GM23248 (cell line): ENCODE data around the gene SLC36A2. TPM values are rescaled to one million over a fixed set of nuclear protein-coding genes. Genes with fewer than 3 reads are reported as not detected.

Experiments
- DNase-seq: peaks from one replicate; pipeline ENCODE4 v3.0.0-alpha.2; 2015
- H2AFZ ChIP-seq: fragments of 200-600 bp; sonication (generic); 2 replicates; pipeline ENCODE4 v1.6.1; 2016; ENCODE audit warnings: antibody characterized with exemption
- H3F3A ChIP-seq: fragments of 200-600 bp; sonication (generic); 2 replicates; pipeline ENCODE4 v1.6.1; 2016; ENCODE audit warnings: mild to moderate bottlenecking, antibody characterized with exemption, mixed run types; ENCODE audit not compliant: insufficient read depth
- H3K27ac ChIP-seq: fragments of 200-600 bp; sonication (generic); 2 replicates; pipeline ENCODE4 v1.5.1; 2016; ENCODE audit warnings: mild to moderate bottlenecking
- H3K27me3 ChIP-seq: fragments of 200-600 bp; sonication (generic); replicated peaks from 2 replicates; pipeline ENCODE4 v1.6.1; 2016; ENCODE audit warnings: mild to moderate bottlenecking; ENCODE audit not compliant: insufficient read depth
- H3K36me3 ChIP-seq: fragments of 200-600 bp; sonication (generic); 2 replicates; pipeline ENCODE4 v1.6.1; 2016; ENCODE audit warnings: low read depth, mild to moderate bottlenecking
- H3K4me1 ChIP-seq: fragments of 200-600 bp; sonication (generic); 2 replicates; pipeline ENCODE4 v1.6.1; 2016; ENCODE audit warnings: mild to moderate bottlenecking; ENCODE audit not compliant: insufficient read depth
- H3K4me2 ChIP-seq: fragments of 200-600 bp; sonication (generic); one replicate; pipeline ENCODE4 v1.6.1; 2016; ENCODE audit warnings: mild to moderate bottlenecking; ENCODE audit not compliant: unreplicated experiment
- H3K4me3 ChIP-seq: fragments of 200-600 bp; sonication (generic); 2 replicates; pipeline ENCODE4 v1.5.1; 2016; ENCODE audit warnings: mild to moderate bottlenecking
- H3K79me2 ChIP-seq: fragments of 200-600 bp; sonication (generic); 2 replicates; pipeline ENCODE4 v1.6.1; 2016; ENCODE audit warnings: mild to moderate bottlenecking; ENCODE audit not compliant: insufficient read depth
- H3K9ac ChIP-seq: fragments of 200-600 bp; sonication (generic); 2 replicates; pipeline ENCODE4 v1.6.1; 2016; ENCODE audit warnings: mild to moderate bottlenecking
- H3K9me2 ChIP-seq: fragments of 200-600 bp; sonication (generic); 2 replicates; pipeline ENCODE4 v1.6.1; 2016; ENCODE audit warnings: mixed run types, mild to moderate bottlenecking, moderate library complexity; ENCODE audit not compliant: insufficient read depth
- H3K9me3 ChIP-seq: fragments of 200-600 bp; sonication (generic); one replicate; pipeline ENCODE4 v1.6.1; 2017; ENCODE audit warnings: low read depth
- H4K20me1 ChIP-seq: fragments of 200-600 bp; sonication (generic); 2 replicates; pipeline ENCODE4 v1.6.0; 2016; ENCODE audit not compliant: insufficient read depth
- EZH2 ChIP-seq: fragments of 200-600 bp; sonication (generic); IDR thresholded peaks from 2 replicates; pipeline ENCODE4 v1.6.1; 2018; ENCODE audit warnings: antibody characterized with exemption, mild to moderate bottlenecking; ENCODE audit not compliant: insufficient read depth, poor library complexity, severe bottlenecking
- EZH2phosphoT487 ChIP-seq: fragments of 200-600 bp; sonication (generic); IDR thresholded peaks from 2 replicates; pipeline ENCODE4 v1.6.1; 2018; ENCODE audit warnings: antibody characterized with exemption, moderate library complexity, mild to moderate bottlenecking, low read depth; ENCODE audit not compliant: insufficient read depth
- WGBS, 2 experiments: methylation state at CpG; one replicate each; pipeline ENCODE4 v1.1.6; 2015 to 2017; ENCODE audit warnings: low lambda C conversion rate in 2 of 2, low coverage in 1 of 2; ENCODE audit errors: missing lambda C conversion rate in 2 of 2; 5-methylcytosine and 5-hydroxymethylcytosine counted together
- in situ Hi-C: fragments of 300-500 bp; cut with MboI; formaldehyde crosslinking; loops from 2 replicates; pipeline ENCODE4 v1.15.0; 2020
- polyA plus RNA-seq: library from polyadenylated mRNA; unstranded; fragments of >200 nt; fragmentation: Nextera tagmentation; extraction: Ambion mirVana; gene quantifications from 2 replicates; pipeline ENCODE4 v1.2.1, GENCODE V29; 2016
- total RNA-seq: library from RNA; depleted of rRNA; stranded (reverse); fragments of >200 nt; shearing (Covaris generic); gene quantifications from 2 replicates; pipeline ENCODE4 v1.2.3, GENCODE V29; 2014

The SLC36A2 gene
- total and polyA plus RNA-seq, 2 experiments from 2014 or later, result not detected

DNA sequence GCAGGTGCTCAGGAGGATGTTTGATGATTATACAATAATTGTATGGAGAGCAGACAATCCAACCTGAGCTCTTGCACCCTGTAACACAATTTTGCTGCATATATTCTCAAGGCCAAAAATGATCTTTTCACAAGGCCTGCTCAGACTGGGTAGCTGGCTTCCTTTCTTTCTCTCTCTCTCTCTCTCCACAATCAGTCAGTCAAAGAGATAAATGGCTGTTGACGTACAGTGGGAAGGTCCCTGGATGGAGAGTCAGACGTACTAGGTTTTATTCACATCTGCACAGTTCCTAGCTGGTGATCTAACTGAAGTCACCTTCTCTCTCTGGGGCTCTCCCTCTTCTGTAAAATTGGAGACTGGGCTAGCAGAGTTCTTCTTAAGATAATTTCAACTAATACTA, 19.8 kb downstream of the SLC36A2 start:
- no peaks in the 10 kb centered on the region for H3K4me1 ChIP-seq
- no peaks in the 10 kb centered on the region for H3F3A ChIP-seq
- no peak overlapping the region for H2AFZ ChIP-seq
- H3K4me3 ChIP-seq, result no peak overlapping the region
- no peak overlapping the region for H3K9ac ChIP-seq
- no peak overlapping the region for H3K4me2 ChIP-seq
- H3K9me2 ChIP-seq, result no peaks in the 10 kb centered on the region
- WGBS, 2 experiments, result 31 to 57% methylated on average over 2 of the region's 2 CpGs
- DNase-seq, result no peak
- H3K27ac ChIP-seq, result no peak overlapping the region
- H3K9me3 ChIP-seq, result no peaks in the 10 kb centered on the region
- no peaks in the 10 kb centered on the region for H3K79me2 ChIP-seq
- H4K20me1 ChIP-seq, result no peaks in the 10 kb centered on the region
- no peaks in the 10 kb centered on the region for H3K36me3 ChIP-seq
- H3K27me3 ChIP-seq, result peaks cover 12% of the 10 kb centered on the region
- no peak for TF ChIP-seq EZH2phosphoT487
- no peak for TF ChIP-seq EZH2
- in situ Hi-C loops, result no loop called here

DNA sequence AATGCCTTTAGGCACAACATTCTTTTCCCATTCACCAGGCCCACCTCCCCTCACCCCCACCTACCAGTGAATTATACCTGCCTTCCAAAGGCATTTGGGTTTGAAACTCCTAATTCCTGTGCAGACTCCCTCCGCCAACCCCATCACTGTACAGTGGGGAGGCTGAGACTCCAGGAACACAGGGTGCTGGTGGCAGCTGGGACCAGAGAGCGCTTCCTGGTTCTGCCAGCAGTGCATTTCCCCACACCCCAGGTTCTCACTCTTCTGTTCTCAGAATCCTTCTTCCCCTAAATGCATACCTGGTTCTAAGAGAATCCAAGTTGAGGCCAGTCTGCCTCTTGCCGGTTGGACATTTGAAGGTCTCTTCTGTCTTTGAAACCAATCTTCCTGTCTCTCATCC, 21.1 kb downstream of the SLC36A2 start:
- no peaks in the 10 kb centered on the region for H3K79me2 ChIP-seq
- no peaks in the 10 kb centered on the region for H3F3A ChIP-seq
- H3K27ac ChIP-seq, result no peak overlapping the region
- H3K4me3 ChIP-seq, result no peak overlapping the region
- H3K36me3 ChIP-seq, result no peaks in the 10 kb centered on the region
- H4K20me1 ChIP-seq, result no peaks in the 10 kb centered on the region
- no peak overlapping the region for H3K4me2 ChIP-seq
- no peak for TF ChIP-seq EZH2
- TF ChIP-seq EZH2phosphoT487, result no peak
- H3K27me3 ChIP-seq, result peaks cover 9% of the 10 kb centered on the region
- WGBS, 2 experiments, result 58 to 63% methylated on average over 3 of the region's 3 CpGs
- no peaks in the 10 kb centered on the region for H3K4me1 ChIP-seq
- H3K9me2 ChIP-seq, result no peaks in the 10 kb centered on the region
- H3K9me3 ChIP-seq, result no peaks in the 10 kb centered on the region
- no peak overlapping the region for H3K9ac ChIP-seq
- in situ Hi-C loops, result no loop called here
- no peak overlapping the region for H2AFZ ChIP-seq
- no peak for DNase-seq

- in situ Hi-C loops, result no loop called here
- H3K4me1 ChIP-seq, result no peaks in the 10 kb centered on the region
- H3K9ac ChIP-seq, result no peak overlapping the region
- no peak overlapping the region for H3K4me3 ChIP-seq
- 44 to 55% methylated on average over 4 of the region's 4 CpGs for WGBS, 2 experiments
- no peak overlapping the region for H3K27ac ChIP-seq
- H3K79me2 ChIP-seq, result no peaks in the 10 kb centered on the region
- no peak overlapping the region for H3K4me2 ChIP-seq
- no peaks in the 10 kb centered on the region for H4K20me1 ChIP-seq
- no peak for DNase-seq
- no peak overlapping the region for H2AFZ ChIP-seq
- no peaks in the 10 kb centered on the region for H3K9me2 ChIP-seq
- no peaks in the 10 kb centered on the region for H3K9me3 ChIP-seq
- TF ChIP-seq EZH2 (no peak), EZH2phosphoT487 (no peak)
- no peaks in the 10 kb centered on the region for H3F3A ChIP-seq
- no peaks in the 10 kb centered on the region for H3K36me3 ChIP-seq
- H3K27me3 ChIP-seq, result 0 out of 2 replicates have a peak, but pooled peaks cover 4% of the 10 kb centered on the region
Observed at GRCh38 chr5:151320481-151320880, 26.9 kb downstream of the SLC36A2 start.

DNA sequence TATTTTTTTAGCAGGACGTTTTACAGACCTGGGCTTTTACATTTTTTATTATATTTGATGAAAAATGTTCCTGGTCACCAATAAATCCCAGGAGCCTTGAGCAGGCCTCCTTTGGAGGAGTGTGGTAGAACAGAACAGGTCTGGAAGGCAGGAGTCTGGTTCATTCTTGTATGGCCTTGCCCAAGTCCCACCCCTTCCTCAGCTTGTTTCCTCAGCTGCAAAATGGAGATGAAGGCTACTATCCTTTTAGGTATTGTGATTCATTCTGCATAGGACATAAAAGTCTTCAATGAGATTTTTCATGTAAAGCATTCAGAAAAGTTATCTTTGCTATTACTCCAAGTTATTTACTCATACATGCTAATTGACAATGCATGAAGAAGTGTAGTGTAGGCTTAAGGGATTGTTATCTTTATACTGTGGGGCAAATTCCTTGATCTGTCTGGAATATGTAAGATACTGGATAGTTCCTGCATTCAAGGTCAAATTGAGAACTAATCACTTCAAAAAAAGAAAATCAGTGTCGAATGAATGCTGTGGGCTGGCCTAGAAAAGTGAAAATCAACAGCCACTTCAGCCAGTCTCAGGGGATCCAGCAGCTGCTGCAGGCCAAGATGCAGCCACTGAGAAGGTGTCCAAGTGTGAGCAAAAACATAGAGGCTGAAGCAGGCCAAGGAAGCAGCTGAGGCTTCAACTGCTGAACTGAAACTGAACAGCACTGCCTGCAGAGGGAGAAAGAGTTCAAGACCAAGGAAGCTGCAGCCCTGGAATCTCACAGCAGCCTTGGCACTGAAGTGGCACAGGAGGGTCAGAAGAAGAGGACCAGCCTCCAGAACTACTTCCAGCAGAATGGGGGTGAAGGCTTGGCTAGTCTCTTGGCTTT, 28.3 kb downstream of the SLC36A2 start:
- Histone ChIP-seq H4K20me1 (no peaks in the 10 kb centered on the region), H3K79me2 (no peaks in the 10 kb centered on the region), H3K36me3 (no peaks in the 10 kb centered on the region), H3K4me1 (no peaks in the 10 kb centered on the region), H3K4me2 (no peak overlapping the region), H3F3A (no peaks in the 10 kb centered on the region), H2AFZ (no peak overlapping the region), H3K27me3 (no peaks in the 10 kb centered on the region), H3K9me3 (no peaks in the 10 kb centered on the region), H3K4me3 (no peak overlapping the region), H3K27ac (no peak overlapping the region), H3K9ac (no peak overlapping the region), H3K9me2 (no peaks in the 10 kb centered on the region)
- TF ChIP-seq EZH2 (no peak), EZH2phosphoT487 (no peak)
- DNase-seq, result peak; percentile 39
- WGBS, 2 experiments, result 6 to 19% methylated on average over 2 of the region's 2 CpGs
- in situ Hi-C loops, result no loop called here
